Stimulated activated CD8-positive, alpha-beta memory T cell treated with anti-CD3 and anti-CD28 coated beads, Interleukin-12 subunit alpha, Interleukin-12 subunit beta, amount 100 ng/mL, for 4 hours (primary cell): ENCODE results near the gene CRISP2.

Experiments
- DNase-seq: peaks from one replicate; pipeline ENCODE4 v3.0.0-alpha.2; 2020; ENCODE audit warnings: low read depth

The CRISP2 gene

DNA sequence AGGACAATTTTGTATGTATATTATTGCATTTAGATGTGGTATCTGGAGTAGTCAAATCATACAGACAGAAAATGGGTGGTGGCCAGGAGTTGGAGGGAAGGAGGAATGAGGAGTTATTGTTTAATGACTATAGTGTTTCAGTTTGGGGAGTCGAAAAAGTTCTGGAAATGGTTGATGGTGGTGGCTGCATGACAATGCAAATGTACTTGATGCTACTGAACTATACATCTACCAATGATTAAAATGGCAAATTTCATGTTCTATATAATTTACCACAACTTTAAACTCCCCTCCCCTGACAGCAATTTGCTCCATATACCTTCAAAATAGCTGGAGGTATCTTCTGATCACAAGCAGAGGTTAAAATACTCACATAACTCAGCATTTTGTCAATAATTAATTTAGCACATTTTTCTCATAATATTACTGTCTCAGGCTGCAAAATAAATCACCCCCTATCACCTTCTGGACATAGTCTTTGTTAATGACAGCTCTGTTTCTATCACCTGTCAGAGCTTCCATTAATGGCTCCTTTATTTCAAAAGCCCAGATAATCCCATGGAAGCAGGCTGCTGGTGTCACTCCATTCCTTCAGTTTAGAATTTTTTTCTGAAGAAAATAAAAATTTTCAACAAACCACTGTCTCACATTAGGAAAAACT lies 51.0 kb downstream of the CRISP2 start:
- no peak for DNase-seq

DNA sequence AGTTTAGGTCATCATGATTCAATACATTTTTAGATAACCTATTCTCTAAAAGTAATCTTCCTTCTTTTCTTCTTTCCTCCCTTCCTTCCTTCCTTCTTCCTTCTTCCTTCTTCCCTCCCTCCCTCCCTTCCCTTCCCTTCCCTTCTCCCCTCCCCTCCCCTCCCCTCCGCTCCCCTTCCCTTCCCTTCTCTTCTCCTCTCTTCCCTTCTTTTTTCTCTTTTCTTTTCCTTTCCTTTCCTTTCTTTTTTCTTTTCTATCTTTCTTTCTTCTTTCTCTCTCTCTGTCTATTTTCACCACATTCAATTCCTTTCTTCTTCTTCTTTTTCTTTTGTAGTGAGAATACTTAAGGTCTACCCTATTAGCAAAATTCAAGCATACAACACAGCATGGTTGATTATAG lies 59.4 kb downstream of the CRISP2 start:
- DNase-seq, result no peak

- no peak for DNase-seq
Observed at GRCh38 chr6:49653438-49653837, 59.9 kb downstream of the CRISP2 start.

DNA sequence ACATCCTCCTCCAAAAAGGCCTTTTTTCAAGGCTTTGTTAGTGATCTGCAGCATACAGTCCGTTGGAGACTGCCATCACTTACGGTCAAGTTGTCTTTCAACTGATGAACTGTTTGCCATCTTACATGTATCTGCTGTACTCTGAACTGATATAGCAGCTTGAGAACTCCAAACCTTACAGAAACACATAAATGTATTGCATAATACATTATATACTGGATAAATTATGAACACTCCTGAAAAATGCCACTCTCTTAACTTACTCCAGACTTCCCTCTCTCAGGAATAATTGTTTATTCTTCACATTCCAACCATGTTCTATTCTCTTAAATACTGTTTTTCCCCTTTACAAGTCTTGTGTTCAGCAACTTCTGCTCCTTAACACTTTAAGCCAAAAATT lies 62.1 kb downstream of the CRISP2 start:
- DNase-seq, result no peak

DNA sequence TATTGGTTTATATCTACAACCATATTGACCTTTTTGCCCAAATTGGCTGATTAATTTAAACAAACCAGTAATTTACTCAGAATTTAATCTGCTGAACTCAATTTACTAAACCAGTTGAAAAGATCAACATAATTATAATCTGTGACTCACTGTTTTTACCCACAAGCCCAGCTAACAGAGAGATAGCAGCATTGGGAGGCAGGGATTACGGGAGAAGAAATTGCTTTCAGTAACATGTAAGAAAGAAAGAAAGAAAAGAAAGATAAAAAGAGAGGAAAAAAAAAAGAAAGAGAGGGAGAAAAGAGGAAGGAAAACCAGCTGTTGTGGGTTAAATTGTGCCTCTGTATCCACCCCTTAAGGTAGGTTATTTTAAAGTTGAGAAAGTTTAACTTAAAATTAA lies 63.4 kb downstream of the CRISP2 start:
- DNase-seq, result no peak

DNA sequence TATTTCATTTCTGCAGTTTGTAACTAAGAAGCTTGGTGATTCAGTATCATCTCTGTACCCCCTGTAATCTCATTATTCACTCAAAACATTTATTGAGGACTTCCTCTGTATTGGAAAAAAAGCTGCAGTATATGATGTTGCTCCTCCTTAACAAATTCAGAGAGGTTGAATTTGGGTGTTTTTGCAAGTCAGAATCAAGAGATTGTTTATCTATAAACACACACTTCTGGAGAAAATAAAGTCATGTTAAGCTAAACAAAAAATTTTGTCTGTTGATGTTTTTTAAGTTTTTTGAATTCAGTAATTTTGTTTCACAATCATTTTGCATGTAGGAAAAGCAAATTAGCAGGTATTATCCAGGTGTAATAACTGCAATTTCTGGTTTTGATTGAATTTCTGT lies 65.3 kb downstream of the CRISP2 start:
- DNase-seq, result no peak

DNA sequence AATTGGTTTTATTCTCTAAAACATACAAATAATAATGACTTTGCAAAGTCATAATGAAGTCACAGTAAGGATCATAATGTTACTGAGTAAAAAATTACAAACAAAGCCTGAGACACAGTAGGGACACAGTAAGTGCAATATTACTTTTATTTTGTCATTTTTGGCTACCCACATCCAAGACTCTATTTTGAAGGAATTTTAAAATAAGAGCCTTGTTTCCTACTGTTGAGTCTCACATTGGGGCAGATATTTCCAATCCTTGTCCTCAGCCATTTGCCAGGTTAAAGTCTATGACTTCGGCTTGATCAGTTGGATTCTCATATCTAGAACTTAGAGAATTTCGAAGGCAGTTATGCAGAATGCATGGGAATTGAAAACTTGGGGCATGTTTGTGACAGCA lies 65.9 kb downstream of the CRISP2 start:
- DNase-seq, result no peak

DNA sequence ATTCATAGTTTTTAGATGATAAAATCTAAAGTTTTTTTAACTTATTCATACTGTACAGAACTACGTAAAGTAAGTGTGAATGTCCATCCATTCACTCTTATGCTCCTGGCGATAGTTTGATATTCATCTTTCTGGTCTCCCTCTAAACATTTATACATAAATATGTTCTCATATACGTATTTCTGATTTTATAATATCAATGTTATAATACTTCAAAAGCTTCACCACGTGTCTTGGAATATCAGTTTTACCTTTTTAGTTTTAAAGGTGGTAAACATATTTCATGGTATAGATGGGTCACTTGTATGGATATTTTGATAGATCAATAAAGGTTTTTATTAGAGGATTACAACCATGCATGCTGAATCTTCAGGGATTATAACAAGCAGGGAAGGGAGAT lies 66.4 kb downstream of the CRISP2 start:
- DNase-seq, result no peak

- no peak for DNase-seq
Observed at GRCh38 chr6:49646130-49646824, 67.1 kb downstream of the CRISP2 start.

- DNase-seq, result no peak
Observed at GRCh38 chr6:49645139-49645538, 68.2 kb downstream of the CRISP2 start.
